ENCODE results near the gene GPC5. TPM values are rescaled to one million over a fixed set of nuclear protein-coding genes. Genes with fewer than 3 reads are reported as not detected.
A peak's percentile ranks its signal among the peaks of the same experiment; 100 is the strongest.

GPC5 gene
- total and polyA plus RNA-seq, 9 of the 15 experiments (the other 6 are each of a cell fraction or from before 2014, with no cell fraction given) = 0.18 to 0.27 TPM; not detected in 7

DNA sequence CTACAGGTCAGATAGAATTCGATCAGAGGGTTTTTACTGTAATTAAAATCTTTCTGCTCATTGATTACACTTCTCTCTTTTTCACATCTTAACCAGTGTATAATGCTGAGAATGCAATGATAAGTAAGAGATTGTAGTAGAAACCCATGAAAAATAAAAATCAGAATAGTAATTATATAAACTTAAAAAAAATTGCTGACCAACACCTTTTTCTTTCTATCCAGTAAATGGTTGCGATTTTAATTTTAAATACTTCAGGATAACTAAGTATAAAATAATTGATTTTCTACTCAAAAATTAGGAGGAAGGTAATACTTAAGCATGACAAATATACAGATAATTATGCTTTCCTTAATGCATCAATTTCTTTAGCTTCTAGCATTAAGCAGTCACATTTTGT, 917.6 kb downstream of the GPC5 start:
- intact Hi-C loops (cut with micrococcal nuclease) (no loop called here), in situ Hi-C loops (cut with MboI) (no loop called here)
- Histone ChIP-seq H3K9me3 (replicated peaks; ENCODE audit: control insufficient read depth, insufficient read depth, low read depth, low read length) (no peaks in the 10 kb centered on the region), H3K9ac (ENCODE audit: insufficient read depth in 1 of 2, low read depth in 2 of 2, low read length in 2 of 2) (no peak overlapping the region), H4K20me1 (replicated peaks; ENCODE audit: control insufficient read depth, insufficient read depth, low read length) (no peaks in the 10 kb centered on the region), H3K79me2 (ENCODE audit: control insufficient read depth, insufficient read depth, low read length) (no peaks in the 10 kb centered on the region), H3K4me3 (no peak overlapping the region), H3K27me3 (ENCODE audit: control insufficient read depth in 2 of 2, insufficient read depth in 2 of 2, low read length in 2 of 2) (no peaks in the 10 kb centered on the region), H3K4me2 (ENCODE audit: insufficient read depth, low read length) (no peak overlapping the region), H2AFZ (ENCODE audit: low read depth, low read length) (no peak overlapping the region), H3K36me3 (ENCODE audit: control insufficient read depth, insufficient read depth, low read length) (no peaks in the 10 kb centered on the region), H3K9me1 (ENCODE audit: control insufficient read depth, insufficient read depth, low read length) (no peaks in the 10 kb centered on the region), H3K4me1 (replicated peaks in 1 of 2; ENCODE audit: control insufficient read depth in 2 of 2, insufficient read depth in 2 of 2, low read length in 2 of 2) (no peaks in the 10 kb centered on the region), H3K27ac (ENCODE audit: extremely low read depth, low read depth, low read length) (no peak overlapping the region)
- 0% methylated on average over 2 of the region's 2 CpGs for WGBS (ENCODE audit: insufficient coverage, low coverage, missing lambda C conversion rate)
- TF ChIP-seq C11orf30 (IDR thresholded peaks at IDR 0.05; ENCODE audit: low read depth) = peak; percentile 91
- TF ChIP-seq, protein P1, sequence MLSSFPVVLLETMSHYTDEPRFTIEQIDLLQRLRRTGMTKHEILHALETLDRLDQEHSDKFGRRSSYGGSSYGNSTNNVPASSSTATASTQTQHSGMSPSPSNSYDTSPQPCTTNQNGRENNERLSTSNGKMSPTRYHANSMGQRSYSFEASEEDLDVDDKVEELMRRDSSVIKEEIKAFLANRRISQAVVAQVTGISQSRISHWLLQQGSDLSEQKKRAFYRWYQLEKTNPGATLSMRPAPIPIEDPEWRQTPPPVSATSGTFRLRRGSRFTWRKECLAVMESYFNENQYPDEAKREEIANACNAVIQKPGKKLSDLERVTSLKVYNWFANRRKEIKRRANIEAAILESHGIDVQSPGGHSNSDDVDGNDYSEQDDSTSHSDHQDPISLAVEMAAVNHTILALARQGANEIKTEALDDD (IDR thresholded peaks at IDR 0.05) = no peak
- 0 out of 2 replicates have a peak, but pooled peaks have one; percentile 8 for TF ChIP-seq RFX5 (IDR thresholded peaks at IDR 0.05; ENCODE audit: low read depth, low read length)
- TF ChIP-seq TGIF2 (CRISPR knock-in tag; IDR thresholded peaks at IDR 0.05) = no peak
- 0 out of 2 replicates have a peak, but pooled peaks have one; percentile 7 for TF ChIP-seq EP400 (IDR thresholded peaks at IDR 0.05)
- TF ChIP-seq POLR2H (tag; IDR thresholded peaks at IDR 0.05; ENCODE audit: low read depth) = peak; percentile 48; the same call in 1 of the 2 replicates
- no peak for TF ChIP-seq NEUROD1 (IDR thresholded peaks at IDR 0.05; ENCODE audit: borderline replicate concordance, low read depth, low read length, partially characterized antibody)
- TF ChIP-seq, protein P2, sequence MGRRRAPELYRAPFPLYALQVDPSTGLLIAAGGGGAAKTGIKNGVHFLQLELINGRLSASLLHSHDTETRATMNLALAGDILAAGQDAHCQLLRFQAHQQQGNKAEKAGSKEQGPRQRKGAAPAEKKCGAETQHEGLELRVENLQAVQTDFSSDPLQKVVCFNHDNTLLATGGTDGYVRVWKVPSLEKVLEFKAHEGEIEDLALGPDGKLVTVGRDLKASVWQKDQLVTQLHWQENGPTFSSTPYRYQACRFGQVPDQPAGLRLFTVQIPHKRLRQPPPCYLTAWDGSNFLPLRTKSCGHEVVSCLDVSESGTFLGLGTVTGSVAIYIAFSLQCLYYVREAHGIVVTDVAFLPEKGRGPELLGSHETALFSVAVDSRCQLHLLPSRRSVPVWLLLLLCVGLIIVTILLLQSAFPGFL (CRISPR knock-in tag; IDR thresholded peaks at IDR 0.05) = no peak
- peak; percentile 78; the same call in 1 of the 2 replicates for TF ChIP-seq MAFF (IDR thresholded peaks at IDR 0.05; ENCODE audit: low read length)
- peak; percentile 77; the same call in 1 of the 2 replicates for TF ChIP-seq MAFK (IDR thresholded peaks at IDR 0.05; ENCODE audit: low read length)
- ATAC-seq (no peak), DNase-seq (ENCODE audit: extremely low read depth in 1 of 4, low spot score in 3 of 4) (no peak), FAIRE-seq (no peak)
- BruUV-seq (replicated peaks) = no TSS peak
- CTCF ChIA-PET (ENCODE audit: low intra/inter-chr PET ratio) = no interaction called here
- POLR2A ChIA-PET = no interaction called here
